Activated naive CD4-positive, alpha-beta T cell treated with anti-CD3 and anti-CD28 coated beads for 36 hours (primary cell): Measurements from ENCODE around the gene CNP. TPM values are rescaled to one million over a fixed set of nuclear protein-coding genes. Genes with fewer than 3 reads are reported as not detected.

ENCODE experiments used
- CTCF ChIA-PET: fragments of 350-600 bp; sonication (Branson Sonifier 250); formaldehyde crosslinking; loops from one replicate; lab custom pipeline; 2021; ENCODE audit warnings: antibody characterized with exemption; lab: Charles Lee
- DNase-seq: peaks from one replicate; pipeline ENCODE4 v3.0.0-alpha.2; 2020
- H3K27ac Mint-ChIP-seq: one replicate; pipeline ENCODE4 v1.8.0; 2021; ENCODE audit warnings: mild to moderate bottlenecking, mixed read lengths
- H3K27me3 Mint-ChIP-seq: one replicate; pipeline ENCODE4 v1.8.0; 2021; ENCODE audit warnings: low read depth, mixed read lengths
- H3K36me3 Mint-ChIP-seq: one replicate; pipeline ENCODE4 v1.8.0; 2021; ENCODE audit warnings: low read depth, mixed read lengths
- H3K4me1 Mint-ChIP-seq: one replicate; pipeline ENCODE4 v1.8.0; 2021; ENCODE audit warnings: low read depth, mixed read lengths
- H3K4me3 Mint-ChIP-seq: one replicate; pipeline ENCODE4 v1.8.0; 2021; ENCODE audit warnings: mild to moderate bottlenecking, moderate library complexity, mixed read lengths
- H3K9me3 Mint-ChIP-seq: one replicate; pipeline ENCODE4 v1.8.0; 2021; ENCODE audit warnings: mixed read lengths
- intact Hi-C: fragments of 100-400 bp; cut with micrococcal nuclease; formaldehyde crosslinking; loops from one replicate; pipeline ENCODE4 v1.15.1; 2023
- total RNA-seq, 2 experiments: library from RNA; stranded (reverse); gene quantifications; one replicate each; pipeline ENCODE4 v1.2.3, GENCODE V29; 2021

CNP gene
- 10 to 100 TPM; 58.4 to 59.1 TPM for total RNA-seq

DNA sequence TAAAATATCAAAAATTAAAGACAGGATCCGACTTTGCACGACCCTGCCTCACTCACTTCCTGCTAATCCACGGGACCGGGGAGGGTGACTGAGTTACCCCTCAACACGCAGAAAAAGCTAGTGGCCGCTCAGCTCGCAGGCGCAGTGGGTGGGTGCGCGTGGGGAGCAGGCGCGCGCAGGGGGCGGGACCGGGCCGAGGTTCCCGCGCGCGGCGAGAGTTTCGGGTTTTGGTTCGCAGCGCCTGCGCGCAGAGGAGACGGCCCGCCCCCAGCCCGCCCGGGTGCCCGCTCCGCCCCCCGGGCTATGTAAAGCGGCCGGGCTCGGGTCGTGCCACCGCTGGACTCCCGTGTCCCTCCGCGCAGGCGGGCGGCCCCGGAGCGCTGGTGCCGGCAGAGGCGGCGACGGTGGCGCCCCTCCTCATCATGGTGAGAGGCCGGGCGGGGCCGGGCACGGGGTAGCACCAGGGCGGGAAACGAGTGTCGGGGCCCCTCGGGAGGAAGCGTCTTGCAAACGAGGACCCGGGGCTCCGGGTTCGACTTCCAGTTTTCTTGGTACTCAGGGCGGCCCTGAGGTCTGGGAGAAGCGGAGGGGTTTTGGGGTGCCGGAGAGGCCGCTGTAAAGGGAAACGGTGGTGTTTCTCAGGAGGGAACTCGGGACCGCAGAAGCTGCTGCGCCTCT is at the start of gene CNP:
Gene CNP (plus strand): TSS at position 333 of the 678 bp plus-strand sequence. CDS start 90 bp downstream, at position 423.
- intact Hi-C loops, result loop anchor here (1.0 to 2.0 kb wide), 5 partner anchors 48 to 189 kb away; partner anchors contain the start of genes ACLY, DNAJC7 and KLHL11
- peak; percentile 88 for DNase-seq
- H3K9me3 Mint-ChIP-seq, result no peaks in the 10 kb centered on the region
- CTCF ChIA-PET, result interaction anchor here (0.6 to 10.6 kb wide), 7 partner anchors 36 to 190 kb away, joined by 3 to 117 read pairs (median 4); partner anchors contain the start of genes DNAJC7, NKIRAS2 and ODAD4
- H3K27me3 Mint-ChIP-seq, result no peaks in the 10 kb centered on the region
- peak within 1 kb of the TSS; percentile 86 for H3K27ac Mint-ChIP-seq
- H3K4me1 Mint-ChIP-seq, result peaks cover 38% of the 10 kb centered on the region
- peak within 1 kb of the TSS; percentile 80 for H3K4me3 Mint-ChIP-seq
- H3K36me3 Mint-ChIP-seq, result peaks cover 13% of the 10 kb centered on the region

DNA sequence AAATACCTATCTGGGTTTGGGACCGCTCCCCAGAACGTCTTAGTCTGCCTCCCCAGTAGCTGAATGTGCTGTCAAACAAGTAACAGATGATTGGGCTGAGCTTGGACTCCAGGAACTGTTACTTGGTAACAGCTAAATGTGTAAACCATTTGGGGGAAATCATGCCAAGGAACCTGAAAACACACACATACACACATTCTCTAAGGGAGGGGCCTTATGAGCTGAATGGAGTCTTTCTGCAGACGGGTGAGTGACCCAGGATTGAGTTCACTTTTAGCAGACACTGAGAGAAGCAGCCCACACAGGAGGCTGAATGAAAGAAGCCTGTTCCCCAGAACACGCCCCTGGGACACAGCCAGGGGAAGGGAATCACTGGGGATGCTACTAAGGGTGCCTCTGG is 49.4 kb upstream of the CNP start:
- peaks cover 39% of the 10 kb centered on the region for H3K4me1 Mint-ChIP-seq
- intact Hi-C loops, result loop anchor here (5.0 kb wide), 3 partner anchors 100 to 1255 kb away; partner anchors contain the start of genes DNAJC7 and NBR1
- DNase-seq, result no peak
- H3K9me3 Mint-ChIP-seq, result no peaks in the 10 kb centered on the region
- H3K4me3 Mint-ChIP-seq, result peak overlapping the region; percentile 94
- CTCF ChIA-PET, result interaction anchor here (1.1 kb wide), 1 partner anchor 12 kb away, joined by 6 read pairs; no protein-coding TSS in a partner anchor
- H3K36me3 Mint-ChIP-seq, result peaks cover 16% of the 10 kb centered on the region
- no peaks in the 10 kb centered on the region for H3K27me3 Mint-ChIP-seq
- H3K27ac Mint-ChIP-seq, result no peak overlapping the region

DNA sequence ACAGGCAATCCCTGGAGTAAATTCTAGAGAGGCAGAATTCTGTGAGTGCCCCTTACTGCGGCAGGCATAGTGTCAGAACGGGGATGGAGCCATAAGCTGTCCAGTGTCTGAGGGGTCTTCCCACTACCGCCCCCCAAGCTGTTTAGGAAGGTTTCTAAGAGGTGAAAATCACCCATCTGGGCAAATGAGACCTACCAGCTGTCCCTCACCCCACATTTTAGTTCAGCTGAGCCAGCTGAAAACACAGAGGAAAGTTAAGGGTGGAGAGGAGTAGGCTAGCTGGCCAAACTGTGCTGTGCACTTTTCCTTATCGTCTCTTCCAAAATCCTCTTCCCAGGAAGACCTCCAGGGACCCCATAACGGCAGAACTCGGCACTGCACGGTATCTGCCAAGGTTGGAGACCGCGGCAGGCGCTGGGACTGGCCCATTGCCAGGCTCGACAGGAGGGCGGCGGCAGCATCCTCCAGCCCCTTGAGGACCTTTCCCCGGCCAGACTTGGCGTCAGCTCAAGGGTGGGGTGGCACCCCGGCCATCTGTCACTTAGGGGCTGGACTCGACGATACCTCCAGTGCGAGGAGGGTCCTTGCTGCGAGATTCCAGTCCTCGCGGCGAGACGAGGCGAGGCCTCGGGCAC is 48.8 kb upstream of the CNP start:
- Mint-ChIP-seq H3K36me3 (peaks cover 10% of the 10 kb centered on the region), H3K9me3 (no peaks in the 10 kb centered on the region), H3K4me1 (peaks cover 39% of the 10 kb centered on the region), H3K4me3 (peak overlapping the region; percentile 94), H3K27me3 (no peaks in the 10 kb centered on the region), H3K27ac (peak overlapping the region; percentile 50)
- DNase-seq, result peak; percentile 52
- CTCF ChIA-PET, result interaction anchor here (1.1 to 1.2 kb wide), 2 partner anchors 11 to 222 kb away, joined by 4 to 6 read pairs; no protein-coding TSS in a partner anchor
- intact Hi-C loops, result loop anchor here (2.0 to 5.0 kb wide), 6 partner anchors 49 to 1255 kb away; partner anchors contain the start of genes CNP, DNAJC7, EIF1 and NBR1

- DNase-seq, result peak; percentile 96
These were observed 48.1 kb upstream of the CNP start, which contains the start of gene ACLY for GRCh38 chr17:41918314-41919164. TSS of gene ACLY (minus strand) at chr17:41918951. CDS start at chr17:41913873, 5,078 bp downstream.

DNA sequence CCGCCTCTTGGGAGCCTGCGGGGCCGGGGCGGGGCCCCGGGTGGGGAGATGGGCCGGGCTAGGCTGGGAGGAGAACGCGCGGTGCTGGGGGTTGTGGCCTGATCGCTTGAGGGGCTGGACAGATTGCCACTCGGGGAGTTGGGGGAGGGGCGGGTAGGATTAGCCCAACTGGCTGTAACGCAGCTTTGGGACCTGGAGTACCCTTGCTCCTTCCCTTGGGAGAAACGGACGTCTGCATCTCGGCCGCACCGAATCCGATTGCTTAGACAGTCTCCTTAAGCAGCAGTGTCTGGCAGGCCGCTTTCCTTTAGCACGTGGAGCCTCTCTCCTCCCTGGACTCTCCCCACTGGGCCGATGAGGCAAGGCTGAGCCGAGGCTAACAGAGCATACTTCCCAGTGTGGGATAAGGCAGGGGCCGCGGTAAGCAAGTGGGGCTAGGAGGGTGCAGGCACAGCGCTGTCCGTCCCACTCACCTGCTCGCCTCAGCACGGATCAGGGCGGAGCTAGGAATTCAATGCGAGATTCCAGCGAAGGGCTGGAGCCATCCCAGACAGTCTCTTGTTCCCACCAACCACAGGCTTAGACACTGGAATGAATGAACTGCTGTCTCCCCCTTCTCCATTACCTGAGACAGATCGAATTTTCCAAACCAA is 47.3 kb upstream of the CNP start:
- H3K9me3 Mint-ChIP-seq, result no peaks in the 10 kb centered on the region
- CTCF ChIA-PET, result interaction anchor here (0.8 to 1.2 kb wide), 2 partner anchors 44 to 223 kb away, joined by 4 read pairs; no protein-coding TSS in a partner anchor
- peaks cover 2% of the 10 kb centered on the region for H3K36me3 Mint-ChIP-seq
- H3K4me1 Mint-ChIP-seq, result peaks cover 38% of the 10 kb centered on the region
- peak overlapping the region; percentile 94 for H3K4me3 Mint-ChIP-seq
- H3K27ac Mint-ChIP-seq, result no peak overlapping the region
- no peaks in the 10 kb centered on the region for H3K27me3 Mint-ChIP-seq
- DNase-seq, result no peak
- intact Hi-C loops, result loop anchor here (1.0 to 5.0 kb wide), 9 partner anchors 11 to 1253 kb away; partner anchors contain the start of genes CNP, DNAJC7, EIF1 and KLHL11

More at GRCh38 chr17:41918314-41919164, 48.1 kb upstream of the CNP start, which contains the start of gene ACLY:
- Mint-ChIP-seq H3K9me3 (no peaks in the 10 kb centered on the region), H3K36me3 (peaks cover 6% of the 10 kb centered on the region), H3K27me3 (no peaks in the 10 kb centered on the region), H3K4me1 (peaks cover 39% of the 10 kb centered on the region), H3K27ac (peak within 1 kb of the TSS; percentile 82), H3K4me3 (peak within 1 kb of the TSS; percentile 94)
- CTCF ChIA-PET, result interaction anchor here (1.1 to 1.2 kb wide), 2 partner anchors 10 to 223 kb away, joined by 4 to 6 read pairs; no protein-coding TSS in a partner anchor
- intact Hi-C loops, result loop anchor here (1.0 to 5.0 kb wide), 9 partner anchors 12 to 1254 kb away; partner anchors contain the start of genes CNP, DNAJC7, EIF1 and KLHL11

DNA sequence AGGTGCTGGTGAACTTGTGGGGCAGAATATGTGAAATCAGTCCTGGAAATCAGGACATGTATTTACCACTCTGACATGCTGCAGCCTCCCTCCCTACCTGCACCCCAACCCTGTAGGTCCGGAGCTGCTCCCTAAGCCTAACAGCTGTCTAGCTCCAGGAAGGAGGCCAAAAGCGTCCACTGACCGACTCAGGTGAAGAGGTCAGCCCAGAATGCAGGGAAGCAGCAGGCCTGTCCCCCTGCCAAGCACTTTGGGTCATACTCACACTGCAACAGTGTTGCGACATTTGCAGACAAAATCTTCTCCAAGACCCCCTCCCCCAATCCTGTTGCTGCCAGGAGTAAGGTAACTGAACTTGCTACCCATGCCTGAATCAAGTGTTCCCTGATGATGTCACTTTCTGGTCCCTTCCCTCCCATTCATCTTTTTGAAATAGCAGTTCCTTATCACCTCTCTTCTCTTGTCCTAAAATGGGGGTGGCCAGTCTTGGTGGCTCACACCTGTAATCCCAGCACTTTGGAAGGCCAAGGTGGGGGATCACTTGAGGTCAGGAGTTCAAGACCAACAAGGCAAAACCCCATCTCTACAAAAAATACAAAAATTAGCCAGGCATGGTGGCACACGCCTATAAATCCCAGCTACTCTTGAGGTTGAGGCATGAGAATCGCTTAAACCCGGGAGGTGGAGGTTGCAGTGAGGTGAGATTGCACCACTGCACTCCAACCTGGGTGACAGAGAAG is 46.6 kb upstream of the CNP start:
- H3K4me1 Mint-ChIP-seq, result peaks cover 31% of the 10 kb centered on the region
- H3K9me3 Mint-ChIP-seq, result no peaks in the 10 kb centered on the region
- H3K36me3 Mint-ChIP-seq, result peaks cover 2% of the 10 kb centered on the region
- H3K4me3 Mint-ChIP-seq, result peak overlapping the region; percentile 94
- CTCF ChIA-PET, result interaction anchor here (0.8 kb wide), 1 partner anchor 43 kb away, joined by 4 read pairs; no protein-coding TSS in a partner anchor
- no peak overlapping the region for H3K27ac Mint-ChIP-seq
- no peak for DNase-seq
- no peaks in the 10 kb centered on the region for H3K27me3 Mint-ChIP-seq
- intact Hi-C loops, result loop anchor here (1.0 to 5.0 kb wide), 9 partner anchors 10 to 1252 kb away; partner anchors contain the start of genes CNP, DNAJC7, EIF1 and KLHL11

DNA sequence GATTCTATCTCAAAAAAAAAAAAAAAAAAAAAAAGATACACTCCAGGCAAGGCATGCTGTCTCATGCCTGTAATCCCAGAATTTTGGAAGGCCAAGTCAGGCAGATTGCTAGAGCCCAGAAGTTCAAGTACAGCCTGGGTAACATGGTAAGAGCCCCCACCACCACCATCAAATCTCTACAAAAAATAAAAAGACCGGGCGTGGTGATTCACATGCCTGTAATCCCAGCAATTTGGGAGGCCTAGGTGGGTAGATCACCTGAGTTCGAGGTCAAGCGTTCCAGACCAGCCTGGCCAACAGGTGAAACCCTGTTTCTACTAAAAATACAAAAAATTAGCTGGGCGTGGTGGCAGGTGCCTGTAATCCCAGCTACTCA is 46.0 kb upstream of the CNP start:
- peaks cover 27% of the 10 kb centered on the region for H3K4me1 Mint-ChIP-seq
- no peaks in the 10 kb centered on the region for H3K9me3 Mint-ChIP-seq
- no peak overlapping the region for H3K27ac Mint-ChIP-seq
- H3K4me3 Mint-ChIP-seq, result no peak overlapping the region
- H3K27me3 Mint-ChIP-seq, result no peaks in the 10 kb centered on the region
- intact Hi-C loops, result no loop called here
- no peak for DNase-seq
- peaks cover 2% of the 10 kb centered on the region for H3K36me3 Mint-ChIP-seq
- CTCF ChIA-PET, result no interaction called here

- Mint-ChIP-seq H3K36me3 (no peaks in the 10 kb centered on the region), H3K4me3 (no peak overlapping the region), H3K27ac (no peak overlapping the region), H3K4me1 (peaks cover 12% of the 10 kb centered on the region), H3K27me3 (no peaks in the 10 kb centered on the region), H3K9me3 (no peaks in the 10 kb centered on the region)
- intact Hi-C loops, result no loop called here
- CTCF ChIA-PET, result no interaction called here
- no peak for DNase-seq
These were observed 40.5 kb upstream of the CNP start for GRCh38 chr17:41925991-41926590.

- no peaks in the 10 kb centered on the region for H3K27me3 Mint-ChIP-seq
- CTCF ChIA-PET, result interaction anchor here (0.6 to 1.6 kb wide), 4 partner anchors 11 to 117 kb away, joined by 3 to 6 read pairs (median 3); partner anchors contain the start of gene P3H4
- H3K4me3 Mint-ChIP-seq, result peak overlapping the region; percentile 97
- no peaks in the 10 kb centered on the region for H3K36me3 Mint-ChIP-seq
- intact Hi-C loops, result no loop called here
- DNase-seq, result peak; percentile 11
- H3K4me1 Mint-ChIP-seq, result peaks cover 19% of the 10 kb centered on the region
- no peaks in the 10 kb centered on the region for H3K9me3 Mint-ChIP-seq
- no peak overlapping the region for H3K27ac Mint-ChIP-seq
These were observed 37.8 kb upstream of the CNP start for GRCh38 chr17:41928693-41929251.
